Urinary bladder (tissue), 4 donors: ENCODE measurements around the gene C6orf89. TPM values are rescaled to one million over a fixed set of nuclear protein-coding genes. Genes with fewer than 3 reads are reported as not detected.

Experiments
- DNase-seq: peaks from one replicate; pipeline ENCODE4 v3.0.0-alpha.2; 2015; ENCODE audit errors: extremely low spot score
- H3K27ac ChIP-seq: one replicate; pipeline ENCODE4 v1.5.1; 2013; ENCODE audit warnings: low read depth, mild to moderate bottlenecking, moderate library complexity
- H3K36me3 ChIP-seq: one replicate; pipeline ENCODE4 v1.6.1; 2013; ENCODE audit warnings: mild to moderate bottlenecking, moderate library complexity; ENCODE audit not compliant: insufficient read depth
- H3K4me1 ChIP-seq: one replicate; pipeline ENCODE4 v1.6.1; 2013; ENCODE audit warnings: mild to moderate bottlenecking, moderate library complexity; ENCODE audit not compliant: insufficient read depth
- H3K4me3 ChIP-seq: one replicate; pipeline ENCODE4 v1.5.1; 2013; ENCODE audit warnings: low read depth, low read length
- WGBS: extraction: QIAGEN DNeasy Blood & Tissue Kit; methylation state at CpG from one replicate; pipeline ENCODE4 v1.1.7; 2013; 5-methylcytosine and 5-hydroxymethylcytosine counted together
- polyA plus RNA-seq: library from polyadenylated mRNA; stranded (reverse); fragments of 200-250 nt; gene quantifications from one replicate; pipeline ENCODE4 v1.2.3, GENCODE V29; 2013
- total RNA-seq: library from RNA; depleted of rRNA; stranded (reverse); fragments of >200 nt; gene quantifications from one replicate; pipeline ENCODE4 v1.2.3, GENCODE V29; 2014
- donor health status: healthy with polysubstance abuse.
- donor health status: healthy.

Gene C6orf89
- total and polyA plus RNA-seq, 2 donors, result 41.3 to 42.2 TPM

DNA sequence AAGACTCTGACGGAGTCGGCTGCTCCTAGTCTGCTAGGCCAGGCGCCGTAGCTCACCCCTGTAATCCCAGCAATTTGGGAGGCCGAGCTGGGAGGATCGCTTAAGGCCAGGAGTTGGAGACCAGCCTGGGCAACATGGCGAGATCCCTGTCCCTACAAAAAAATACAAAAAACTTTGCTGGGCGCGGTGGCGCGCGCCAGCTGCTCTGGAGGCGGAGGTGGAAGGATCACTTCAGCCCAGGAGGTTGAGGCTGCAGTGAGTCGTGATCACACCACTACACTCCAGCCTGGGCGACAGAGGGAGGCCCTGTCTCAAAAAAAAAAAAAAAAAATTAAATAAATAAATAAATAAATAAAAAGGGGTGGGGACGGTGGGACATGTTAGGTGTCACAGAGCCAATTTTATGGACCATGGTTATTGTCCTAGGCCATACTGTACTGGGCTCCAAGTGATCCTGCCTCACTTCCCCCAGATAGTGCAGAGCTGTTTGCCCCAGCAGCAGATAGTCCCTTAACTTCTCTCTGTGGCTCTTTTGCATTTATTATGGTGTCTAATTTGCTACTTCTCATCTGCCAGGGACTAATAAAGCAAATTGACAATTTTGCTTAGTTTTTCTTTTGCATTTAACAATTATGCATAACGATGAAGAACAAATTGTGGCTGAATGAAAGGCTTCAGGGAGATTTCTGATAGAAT, 74.0 kb downstream of the C6orf89 start:
- no peak overlapping the region for H3K27ac ChIP-seq

DNA sequence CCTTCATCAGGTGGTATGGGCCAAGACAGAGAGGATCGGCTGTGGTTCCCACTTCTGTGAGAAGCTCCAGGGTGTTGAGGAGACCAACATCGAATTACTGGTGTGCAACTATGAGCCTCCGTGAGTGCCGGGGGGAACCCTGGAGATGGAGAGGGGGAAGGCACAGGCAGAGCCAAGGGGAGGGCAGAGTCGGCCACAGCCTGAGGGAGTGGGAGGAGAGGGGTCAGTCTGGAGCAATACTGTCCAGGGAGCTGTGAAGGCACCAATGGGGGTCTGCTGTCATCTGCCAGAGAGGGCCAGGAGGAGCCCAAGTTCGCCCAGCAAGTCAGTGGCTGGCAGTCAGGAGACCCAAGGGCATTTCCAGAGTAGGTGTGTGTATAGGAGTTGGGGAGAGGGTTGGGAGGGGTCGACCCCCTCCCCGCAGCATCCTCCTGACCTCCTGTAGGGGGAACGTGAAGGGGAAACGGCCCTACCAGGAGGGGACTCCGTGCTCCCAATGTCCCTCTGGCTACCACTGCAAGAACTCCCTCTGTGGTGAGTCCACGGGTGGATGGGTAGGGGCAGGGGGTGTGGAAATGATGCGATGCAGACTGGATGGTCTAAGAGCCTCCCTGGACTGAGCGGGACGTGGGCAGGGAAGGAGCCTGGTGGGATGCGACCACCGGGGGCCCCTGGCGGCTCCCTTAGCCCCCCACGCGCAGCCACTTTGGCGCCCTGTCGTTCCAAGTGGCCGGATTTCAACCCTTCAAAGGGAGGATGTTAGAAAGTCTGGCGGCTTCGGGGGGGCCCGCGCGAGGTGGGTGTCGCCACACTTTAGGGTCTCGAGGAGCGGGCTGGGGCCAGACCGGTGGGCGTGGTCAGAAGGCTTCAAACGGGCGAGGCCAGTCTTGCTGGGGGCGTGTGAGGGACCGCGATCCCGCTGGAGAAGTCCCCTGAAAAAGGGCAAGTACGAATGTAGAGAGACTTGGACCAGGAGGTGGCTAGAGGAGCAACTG, 76.0 kb downstream of the C6orf89 start:
- 67% methylated on average over 40 of the region's 40 CpGs for WGBS
- no peak for DNase-seq
- peaks cover 2% of the 10 kb centered on the region for H3K4me1 ChIP-seq
- no peak overlapping the region for H3K27ac ChIP-seq
- H3K4me3 ChIP-seq, result no peak overlapping the region
- H3K36me3 ChIP-seq, result no peaks in the 10 kb centered on the region

More for the DNA sequence above, 74.0 kb downstream of the C6orf89 start:
- DNase-seq, result no peak
- Histone ChIP-seq H3K36me3 (no peaks in the 10 kb centered on the region), H3K4me1 (peaks cover 2% of the 10 kb centered on the region), H3K4me3 (no peak overlapping the region)
- 92% methylated on average over 17 of the region's 17 CpGs for WGBS

- 68% methylated on average over 12 of the region's 12 CpGs for WGBS
Observed at GRCh38 chr6:36962874-36963273, 77.1 kb downstream of the C6orf89 start.

GRCh38 chr6:36963451-36964290, 77.9 kb downstream of the C6orf89 start:
- Histone ChIP-seq H3K36me3 (no peaks in the 10 kb centered on the region), H3K27ac (no peak overlapping the region), H3K4me1 (peaks cover 2% of the 10 kb centered on the region), H3K4me3 (no peak overlapping the region)
- 72% methylated on average over 11 of the region's 11 CpGs for WGBS
- DNase-seq, result no peak

More at GRCh38 chr6:36962874-36963273, 77.1 kb downstream of the C6orf89 start:
- DNase-seq, result no peak
- Histone ChIP-seq H3K4me1 (peaks cover 2% of the 10 kb centered on the region), H3K36me3 (no peaks in the 10 kb centered on the region), H3K4me3 (no peak overlapping the region), H3K27ac (no peak overlapping the region)

DNA sequence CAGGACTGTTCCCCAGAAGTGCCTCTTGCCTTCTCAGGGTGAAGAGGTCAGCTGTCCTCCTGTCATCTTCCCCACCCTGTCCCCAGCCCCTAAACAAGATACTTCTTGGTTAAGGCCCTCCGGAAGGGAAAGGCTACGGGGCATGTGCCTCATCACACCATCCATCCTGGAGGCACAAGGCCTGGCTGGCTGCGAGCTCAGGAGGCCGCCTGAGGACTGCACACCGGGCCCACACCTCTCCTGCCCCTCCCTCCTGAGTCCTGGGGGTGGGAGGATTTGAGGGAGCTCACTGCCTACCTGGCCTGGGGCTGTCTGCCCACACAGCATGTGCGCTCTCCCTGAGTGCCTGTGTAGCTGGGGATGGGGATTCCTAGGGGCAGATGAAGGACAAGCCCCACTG, 78.6 kb downstream of the C6orf89 start:
- no peaks in the 10 kb centered on the region for H3K36me3 ChIP-seq
- 72% methylated on average over 6 of the region's 6 CpGs for WGBS
- H3K4me1 ChIP-seq, result peaks cover 2% of the 10 kb centered on the region
- H3K4me3 ChIP-seq, result no peak overlapping the region
- DNase-seq, result no peak
- no peak overlapping the region for H3K27ac ChIP-seq

DNA sequence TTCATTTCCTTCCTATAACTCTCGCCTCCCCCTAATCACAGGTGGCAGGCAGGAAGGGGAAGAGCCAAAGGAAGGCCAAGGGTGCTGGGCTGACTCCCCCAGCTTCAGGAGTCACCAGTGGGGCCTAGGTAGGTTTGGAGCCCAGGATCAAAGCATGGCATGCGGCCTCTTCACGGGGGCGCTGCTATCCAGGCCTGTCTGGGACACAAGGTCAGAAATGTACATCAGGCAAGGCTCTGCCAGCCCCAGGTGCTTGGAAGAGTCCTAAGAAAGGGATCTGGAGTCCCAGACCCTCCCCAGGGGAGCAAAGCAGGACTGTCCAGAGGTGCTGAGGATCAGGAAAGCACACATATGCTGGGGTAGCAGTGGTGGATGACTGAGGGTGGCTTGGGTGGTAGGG, 79.2 kb downstream of the C6orf89 start:
- no peak overlapping the region for H3K27ac ChIP-seq
- H3K4me3 ChIP-seq, result no peak overlapping the region
- peaks cover 2% of the 10 kb centered on the region for H3K4me1 ChIP-seq
- no peaks in the 10 kb centered on the region for H3K36me3 ChIP-seq
- WGBS, result 83% methylated on average over 4 of the region's 4 CpGs
- DNase-seq, result no peak

- no peaks in the 10 kb centered on the region for H3K36me3 ChIP-seq
- no peak overlapping the region for H3K27ac ChIP-seq
- DNase-seq, result no peak
- 84% methylated on average over 3 of the region's 3 CpGs for WGBS
- peaks cover 2% of the 10 kb centered on the region for H3K4me1 ChIP-seq
- H3K4me3 ChIP-seq, result no peak overlapping the region
Observed at GRCh38 chr6:36967301-36967700, 81.5 kb downstream of the C6orf89 start.

GRCh38 chr6:36967757-36968156, 82.0 kb downstream of the C6orf89 start:
- 74% methylated on average over 4 of the region's 4 CpGs for WGBS
- Histone ChIP-seq H3K36me3 (no peaks in the 10 kb centered on the region), H3K4me3 (no peak overlapping the region), H3K27ac (no peak overlapping the region), H3K4me1 (peaks cover 2% of the 10 kb centered on the region)
- no peak for DNase-seq

DNA sequence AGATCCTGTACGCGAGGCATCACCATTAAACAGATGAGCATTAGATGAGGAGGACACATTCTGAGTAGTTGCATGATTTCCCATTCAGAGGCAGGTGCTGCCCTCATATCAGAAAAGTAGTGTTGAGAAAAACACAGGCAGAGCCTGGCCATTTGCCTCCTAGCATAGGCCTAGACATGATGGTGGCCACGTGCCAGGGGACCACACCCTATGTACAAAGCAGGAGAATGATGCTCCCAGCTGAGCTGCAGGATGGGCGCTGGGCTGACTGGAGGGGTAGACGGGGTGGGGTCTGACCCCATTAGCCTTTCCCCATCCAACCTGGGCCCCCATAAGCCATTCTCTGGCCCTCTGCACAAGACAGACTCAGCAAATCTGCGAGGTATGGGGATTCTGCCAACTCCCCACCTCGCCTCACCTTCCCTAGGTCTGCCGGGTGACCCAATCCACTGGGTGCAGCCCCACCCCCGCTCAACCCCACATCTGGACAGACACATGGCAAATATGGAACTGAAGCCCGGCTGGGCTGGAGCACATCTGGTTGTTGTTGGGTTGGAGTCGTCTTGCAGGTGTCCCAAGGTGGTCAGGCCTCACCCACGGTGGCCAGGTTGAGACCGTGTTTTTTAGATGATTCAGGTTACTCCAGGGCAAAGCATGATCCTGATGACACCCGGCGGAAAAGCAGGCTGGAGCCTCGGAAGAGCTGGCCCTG, 82.7 kb downstream of the C6orf89 start:
- Histone ChIP-seq H3K4me3 (no peak overlapping the region), H3K27ac (no peak overlapping the region), H3K4me1 (peaks cover 2% of the 10 kb centered on the region), H3K36me3 (no peaks in the 10 kb centered on the region)
- WGBS, result 82% methylated on average over 16 of the region's 16 CpGs
- DNase-seq, result no peak

DNA sequence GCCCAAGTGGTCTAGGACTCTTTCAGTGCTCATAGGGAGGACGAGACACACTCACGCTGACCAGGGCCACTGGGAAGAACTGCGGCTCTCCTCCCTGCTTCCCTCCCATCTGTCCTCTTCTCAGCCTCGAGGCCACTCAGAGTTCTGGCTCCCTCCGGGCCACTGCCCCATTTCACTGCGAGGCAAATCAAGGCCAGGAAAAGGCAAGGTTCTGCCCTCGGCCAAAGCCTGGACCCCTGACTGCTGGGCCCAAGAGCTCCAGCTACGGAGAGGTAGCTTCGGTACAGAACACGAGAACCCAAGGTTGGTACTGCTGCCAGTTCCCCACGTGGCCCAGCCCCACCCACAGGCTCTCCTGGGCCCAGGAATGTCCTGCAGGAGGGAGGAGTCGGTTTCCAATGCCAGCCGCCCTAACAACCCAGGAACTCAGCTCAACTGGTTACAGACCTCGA, 83.5 kb downstream of the C6orf89 start:
- Histone ChIP-seq H3K4me3 (no peak overlapping the region), H3K36me3 (no peaks in the 10 kb centered on the region), H3K4me1 (peaks cover under 1% of the 10 kb centered on the region), H3K27ac (no peak overlapping the region)
- WGBS, result 82% methylated on average over 14 of the region's 14 CpGs
- DNase-seq, result no peak

- 90% methylated on average over 17 of the region's 17 CpGs for WGBS
- no peaks in the 10 kb centered on the region for H3K4me1 ChIP-seq
- no peaks in the 10 kb centered on the region for H3K36me3 ChIP-seq
- H3K4me3 ChIP-seq, result no peak overlapping the region
- DNase-seq, result no peak
- no peak overlapping the region for H3K27ac ChIP-seq
Observed at GRCh38 chr6:36969988-36970891, 84.5 kb downstream of the C6orf89 start.
